Natural killer cell (primary cell): ENCODE results near the gene MAPRE2. TPM values are rescaled to one million over a fixed set of nuclear protein-coding genes. Genes with fewer than 3 reads are reported as not detected.
A peak's percentile ranks its signal among the peaks of the same experiment; 100 is the strongest.

Experiments used
- ATAC-seq, 3 donors: fragments of 150-1000 bp in 2 of 3; fragments of 200-7000 bp in 1 of 3; cut with Tn5 transposase; 1 replicate in 1 of 3; 2 replicates in 2 of 3; pipeline ENCODE4 v1.10.0; 2021; ENCODE audit warnings: mild to moderate bottlenecking in 2 of 3, moderate library complexity in 2 of 3
- DNase-seq, 2 donors: peaks; one replicate each; pipeline versions ENCODE4 v3.0.0 to v3.0.0-alpha.2; 2013 to 2021; ENCODE audit warnings: mixed read lengths in 1 of 2
- H3K27ac ChIP-seq: one replicate; pipeline ENCODE4 v1.5.1; 2013; ENCODE audit warnings: mild to moderate bottlenecking, low read length
- H3K27me3 ChIP-seq: one replicate; pipeline ENCODE4 v1.6.1; 2013; ENCODE audit warnings: low read length; ENCODE audit not compliant: control insufficient read depth, insufficient read depth
- H3K36me3 ChIP-seq: one replicate; pipeline ENCODE4 v1.6.1; 2013; ENCODE audit warnings: low read length; ENCODE audit not compliant: control insufficient read depth, insufficient read depth
- H3K4me1 ChIP-seq: one replicate; pipeline ENCODE4 v1.6.1; 2013; ENCODE audit warnings: low read length; ENCODE audit not compliant: control insufficient read depth, insufficient read depth
- H3K4me3 ChIP-seq: one replicate; pipeline ENCODE4 v1.5.1; 2013; ENCODE audit warnings: low read length
- H3K9me3 ChIP-seq: one replicate; pipeline ENCODE4 v1.6.1; 2013; ENCODE audit warnings: low read length; ENCODE audit not compliant: control insufficient read depth, insufficient read depth
- H3K27ac Mint-ChIP-seq, 2 donors: one replicate each; pipeline ENCODE4 v1.8.0; 2022; ENCODE audit warnings: mild to moderate bottlenecking in 2 of 2, mixed read lengths in 2 of 2, moderate library complexity in 1 of 2
- H3K27me3 Mint-ChIP-seq, 2 donors: one replicate each; pipeline ENCODE4 v1.8.0; 2022; ENCODE audit warnings: low read depth in 2 of 2, mixed read lengths in 2 of 2
- H3K36me3 Mint-ChIP-seq: one replicate; pipeline ENCODE4 v1.8.0; 2022; ENCODE audit warnings: mixed read lengths
- H3K4me1 Mint-ChIP-seq, 2 donors: one replicate each; pipeline ENCODE4 v1.8.0; 2022; ENCODE audit warnings: mixed read lengths in 2 of 2
- H3K4me3 Mint-ChIP-seq: one replicate; pipeline ENCODE4 v1.8.0; 2022; ENCODE audit warnings: mild to moderate bottlenecking, moderate library complexity, mixed read lengths
- H3K9me3 Mint-ChIP-seq, 2 donors: one replicate each; pipeline ENCODE4 v1.8.0; 2022; ENCODE audit warnings: mixed read lengths in 2 of 2
- WGBS: methylation state at CpG from one replicate; pipeline ENCODE4 v1.1.7; 2013; ENCODE audit warnings: missing lambda C conversion rate; ENCODE audit not compliant: insufficient coverage; 5-methylcytosine and 5-hydroxymethylcytosine counted together
- intact Hi-C: fragments of 100-400 bp; cut with micrococcal nuclease; formaldehyde crosslinking; loops from one replicate; pipeline ENCODE4 v1.14.2; 2022
- total RNA-seq, 4 donors: library from RNA; stranded (reverse); fragments of 120-200 nt in 1 of 4; gene quantifications; one replicate each; pipeline versions ENCODE4 v1.2.3 to v1.2.4, GENCODE V29; 2013 to 2022
- TF ChIP-seq, protein P1 (sequence below): fragments of 200-600 bp; IDR thresholded peaks from one replicate; pipeline ENCODE4 v1.8.0; 2022; ENCODE audit warnings: antibody characterized with exemption

The MAPRE2 gene
- total RNA-seq, 3 donors from 2014 or later (not counting 1 experiment from before 2014, with no cell fraction given), result 159 to 283 (median 207) TPM

DNA sequence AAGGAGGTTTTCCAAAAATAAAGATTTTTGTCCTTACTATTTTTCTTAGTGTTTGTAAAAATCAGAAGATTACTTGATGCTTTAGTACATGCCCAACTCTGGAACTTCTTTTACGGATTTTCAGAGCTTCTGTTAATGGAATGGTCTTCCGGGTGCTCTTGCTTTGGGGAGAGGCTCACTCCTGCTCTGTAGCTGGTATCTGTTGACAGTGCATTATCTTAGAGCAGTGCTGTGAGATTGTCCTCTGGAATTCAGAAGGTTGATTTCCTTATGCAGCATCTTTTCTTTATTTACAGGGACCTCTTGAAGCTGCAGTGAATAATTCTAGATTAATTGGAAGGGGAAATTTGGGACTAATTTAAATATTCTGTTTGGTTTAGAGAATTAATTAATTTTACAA is 4.6 kb downstream of the MAPRE2 start:
- Histone ChIP-seq H3K27me3 (no peaks in the 10 kb centered on the region), H3K4me1 (peaks cover 46% of the 10 kb centered on the region), H3K27ac (peak overlapping the region; percentile 51), H3K4me3 (no peak overlapping the region), H3K9me3 (no peaks in the 10 kb centered on the region), H3K36me3 (no peaks in the 10 kb centered on the region)
- peaks cover 0 to 4% of the 10 kb centered on the region in 2 donors for H3K27me3 Mint-ChIP-seq
- intact Hi-C loops, result loop anchor here (1.0 kb wide), 1 partner anchor 67 kb away; no protein-coding TSS in a partner anchor
- 59% methylated on average over 2 of the region's 2 CpGs for WGBS
- H3K4me3 Mint-ChIP-seq, result peak overlapping the region; percentile 87
- H3K36me3 Mint-ChIP-seq, result no peaks in the 10 kb centered on the region
- peak overlapping the region; percentile 98 to 99 for H3K27ac Mint-ChIP-seq
- H3K9me3 Mint-ChIP-seq, result no peaks in the 10 kb centered on the region
- peaks cover 89 to 93% of the 10 kb centered on the region in 2 donors for H3K4me1 Mint-ChIP-seq
- no peak for DNase-seq
- TF ChIP-seq, protein P1, sequence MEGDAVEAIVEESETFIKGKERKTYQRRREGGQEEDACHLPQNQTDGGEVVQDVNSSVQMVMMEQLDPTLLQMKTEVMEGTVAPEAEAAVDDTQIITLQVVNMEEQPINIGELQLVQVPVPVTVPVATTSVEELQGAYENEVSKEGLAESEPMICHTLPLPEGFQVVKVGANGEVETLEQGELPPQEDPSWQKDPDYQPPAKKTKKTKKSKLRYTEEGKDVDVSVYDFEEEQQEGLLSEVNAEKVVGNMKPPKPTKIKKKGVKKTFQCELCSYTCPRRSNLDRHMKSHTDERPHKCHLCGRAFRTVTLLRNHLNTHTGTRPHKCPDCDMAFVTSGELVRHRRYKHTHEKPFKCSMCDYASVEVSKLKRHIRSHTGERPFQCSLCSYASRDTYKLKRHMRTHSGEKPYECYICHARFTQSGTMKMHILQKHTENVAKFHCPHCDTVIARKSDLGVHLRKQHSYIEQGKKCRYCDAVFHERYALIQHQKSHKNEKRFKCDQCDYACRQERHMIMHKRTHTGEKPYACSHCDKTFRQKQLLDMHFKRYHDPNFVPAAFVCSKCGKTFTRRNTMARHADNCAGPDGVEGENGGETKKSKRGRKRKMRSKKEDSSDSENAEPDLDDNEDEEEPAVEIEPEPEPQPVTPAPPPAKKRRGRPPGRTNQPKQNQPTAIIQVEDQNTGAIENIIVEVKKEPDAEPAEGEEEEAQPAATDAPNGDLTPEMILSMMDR, result no peak
- no peak for ATAC-seq

DNA sequence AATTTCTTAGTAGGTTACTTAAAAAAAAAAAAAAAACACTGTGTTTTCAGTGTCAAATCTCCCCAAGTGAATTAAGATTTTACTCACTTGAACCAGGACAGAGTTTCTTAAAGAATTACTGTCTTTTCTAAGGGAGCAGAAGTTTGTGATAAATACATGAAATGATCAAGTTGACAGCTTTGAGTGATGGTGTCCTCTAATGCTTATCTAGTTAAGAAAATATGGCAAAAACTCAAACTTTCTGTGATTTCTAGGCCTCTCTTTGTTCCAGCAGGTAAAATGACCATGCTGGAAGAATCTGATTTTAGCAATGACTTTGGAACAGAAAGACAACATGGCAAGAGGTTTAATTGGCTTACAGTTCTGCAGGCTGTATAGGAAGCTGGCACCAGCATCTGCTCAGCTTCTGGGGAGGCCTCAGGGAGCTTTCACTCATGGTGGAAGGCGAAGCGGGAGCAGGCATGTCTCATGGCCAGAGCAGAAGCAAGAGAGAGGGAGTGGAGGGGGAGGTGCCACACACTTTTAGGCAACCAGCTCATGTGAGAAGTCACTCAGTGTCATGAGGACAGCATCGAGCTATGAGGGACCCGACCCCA is 6.6 kb downstream of the MAPRE2 start:
- Mint-ChIP-seq H3K4me3 (no peak overlapping the region), H3K27me3 (no peaks in the 10 kb centered on the region), H3K36me3 (no peaks in the 10 kb centered on the region), H3K27ac (peak overlapping the region; percentile 98 to 99), H3K9me3 (no peaks in the 10 kb centered on the region), H3K4me1 (peaks cover 89 to 92% of the 10 kb centered on the region in 2 donors)
- Histone ChIP-seq H3K9me3 (no peaks in the 10 kb centered on the region), H3K27me3 (no peaks in the 10 kb centered on the region), H3K36me3 (no peaks in the 10 kb centered on the region), H3K27ac (no peak overlapping the region), H3K4me1 (peaks cover 54% of the 10 kb centered on the region), H3K4me3 (no peak overlapping the region)
- 95% methylated on average over 2 of the region's 4 CpGs for WGBS
- TF ChIP-seq, protein P1, result no peak
- intact Hi-C loops, result no loop called here
- DNase-seq, result no peak
- peak in 1 of 3 donors; percentile 31 for ATAC-seq

DNA sequence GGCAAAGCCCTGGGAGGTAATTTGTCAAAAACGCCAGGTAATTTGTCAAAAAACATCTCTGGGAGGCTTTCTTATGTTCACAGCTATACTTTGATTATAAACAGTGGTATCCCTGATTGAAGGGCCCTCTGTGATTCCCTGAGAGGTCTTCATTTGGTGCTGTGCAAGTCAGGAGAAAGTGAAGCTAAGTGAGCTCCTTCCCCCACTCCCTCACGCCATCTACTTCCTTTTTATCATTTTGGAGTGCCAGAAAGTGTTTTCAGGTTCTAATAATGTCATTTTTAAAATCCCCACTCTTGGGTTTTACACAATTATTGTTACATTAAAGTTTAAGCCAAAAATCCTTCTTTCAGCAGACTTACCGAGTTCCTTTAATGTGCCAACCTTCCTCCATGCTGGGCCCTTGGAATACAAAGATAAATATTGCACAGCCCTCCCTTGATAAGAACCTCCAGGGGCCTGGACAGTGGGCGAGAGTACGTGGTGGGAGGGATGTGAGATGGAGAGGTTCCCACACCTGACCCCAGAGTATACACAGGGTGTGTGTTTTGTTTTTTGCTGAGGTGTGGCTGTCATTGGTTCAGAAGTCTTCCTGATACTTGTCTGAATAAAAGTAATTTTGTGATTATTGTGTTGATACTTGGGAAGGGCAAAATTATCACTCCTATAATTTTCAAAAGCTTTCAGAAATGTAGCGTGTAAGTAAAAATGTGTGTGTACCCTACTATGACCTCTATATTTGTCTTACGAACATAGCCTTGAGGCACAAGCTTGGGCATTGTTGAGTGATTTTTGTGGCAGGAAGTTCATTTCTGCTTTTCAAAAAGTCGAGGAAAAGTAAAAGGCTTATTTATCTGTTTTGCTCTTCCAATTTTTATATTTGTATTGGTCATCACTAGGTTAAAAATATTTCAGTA is 8.2 kb downstream of the MAPRE2 start:
- H3K36me3 ChIP-seq, result no peaks in the 10 kb centered on the region
- intact Hi-C loops, result loop anchor here (1.0 kb wide), 1 partner anchor 7 kb away; no protein-coding TSS in a partner anchor
- no peaks in the 10 kb centered on the region for H3K27me3 ChIP-seq
- H3K9me3 Mint-ChIP-seq, result no peaks in the 10 kb centered on the region
- H3K4me1 ChIP-seq, result peaks cover 48% of the 10 kb centered on the region
- H3K4me1 Mint-ChIP-seq, result peaks cover 85 to 87% of the 10 kb centered on the region in 2 donors
- TF ChIP-seq, protein P1, result no peak
- DNase-seq (no peak), ATAC-seq (peak in 1 of 3 donors; percentile 1)
- 40% methylated on average over 5 of the region's 8 CpGs for WGBS
- H3K27me3 Mint-ChIP-seq, result no peaks in the 10 kb centered on the region
- H3K9me3 ChIP-seq, result no peaks in the 10 kb centered on the region
- no peak overlapping the region for H3K4me3 ChIP-seq
- peak overlapping the region; percentile 74 for H3K4me3 Mint-ChIP-seq
- H3K27ac Mint-ChIP-seq, result peak overlapping the region; percentile 93 to 95
- H3K36me3 Mint-ChIP-seq, result no peaks in the 10 kb centered on the region
- peak overlapping the region; percentile 53 for H3K27ac ChIP-seq
